GM19043 (cell line): ENCODE data around the gene ARID5B.

Source experiments
- ATAC-seq: cut with Tn5 transposase; IDR thresholded peaks from one replicate; pipeline ENCODE4 v1.9.1; 2021; ENCODE audit warnings: low read depth; ENCODE audit not compliant: unreplicated experiment

The ARID5B gene

DNA sequence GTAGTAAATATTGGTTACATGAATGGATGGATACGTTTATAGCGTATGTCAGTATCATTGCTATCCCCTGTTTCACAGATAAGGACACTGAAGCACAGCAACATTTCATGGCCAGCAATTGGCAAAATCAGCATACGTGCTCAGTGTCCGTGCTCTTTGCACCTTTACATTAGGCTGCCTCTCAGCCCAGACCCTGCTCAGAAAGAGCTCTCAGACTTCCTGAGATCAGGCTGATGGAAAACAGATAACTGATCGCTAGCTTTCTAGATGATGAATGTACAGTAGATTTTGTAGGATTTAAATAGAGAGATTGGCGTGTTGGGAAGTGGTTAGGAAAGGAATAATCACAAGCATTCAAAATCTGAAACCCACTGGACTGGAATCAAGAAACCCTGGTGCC, 106.7 kb downstream of the ARID5B start:
- ATAC-seq: no peak

- no peak for ATAC-seq
Measured at GRCh38 chr10:62008946-62009345, 107.4 kb downstream of the ARID5B start.

DNA sequence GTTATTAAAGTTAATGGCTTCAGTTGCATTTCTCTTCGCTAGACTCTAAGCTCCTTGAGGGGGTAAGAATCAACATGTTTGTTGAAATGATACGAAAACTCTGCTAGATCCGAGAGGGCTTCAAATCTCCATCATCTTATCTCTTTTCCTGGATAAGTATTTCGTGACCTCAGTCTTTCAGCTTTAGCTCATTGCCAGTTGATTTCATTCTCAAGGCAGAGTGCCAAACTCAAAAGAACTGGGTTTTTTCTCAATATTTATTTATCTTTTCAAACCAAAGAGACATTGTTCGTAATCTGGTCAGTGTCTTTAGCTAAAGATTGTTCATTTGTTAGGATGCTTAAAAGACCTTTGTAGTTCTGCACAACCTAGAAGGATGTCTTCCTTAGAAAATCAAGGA, 108.9 kb downstream of the ARID5B start:
- ATAC-seq: no peak

DNA sequence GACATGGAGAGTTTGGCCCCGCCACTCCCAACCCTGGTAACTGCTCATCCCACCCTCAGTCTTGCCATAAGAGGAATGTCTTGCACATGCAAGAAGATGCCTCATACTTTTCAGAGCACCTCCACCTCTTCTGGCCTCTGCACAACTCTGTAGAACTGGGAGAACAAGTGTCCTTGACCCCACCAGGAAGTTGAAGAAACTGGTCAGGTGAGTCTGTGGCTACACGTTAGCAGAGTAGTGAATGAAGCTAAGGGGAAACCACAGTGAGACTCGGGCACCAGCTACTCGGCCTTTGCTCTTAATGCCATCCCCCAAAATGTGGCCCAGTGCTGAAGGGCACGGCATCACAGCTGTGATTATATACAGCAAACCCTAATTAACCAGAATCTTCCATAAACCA, 110.1 kb downstream of the ARID5B start:
- no peak for ATAC-seq

- ATAC-seq: no peak
Measured at GRCh38 chr10:62012318-62012717, 110.8 kb downstream of the ARID5B start.

DNA sequence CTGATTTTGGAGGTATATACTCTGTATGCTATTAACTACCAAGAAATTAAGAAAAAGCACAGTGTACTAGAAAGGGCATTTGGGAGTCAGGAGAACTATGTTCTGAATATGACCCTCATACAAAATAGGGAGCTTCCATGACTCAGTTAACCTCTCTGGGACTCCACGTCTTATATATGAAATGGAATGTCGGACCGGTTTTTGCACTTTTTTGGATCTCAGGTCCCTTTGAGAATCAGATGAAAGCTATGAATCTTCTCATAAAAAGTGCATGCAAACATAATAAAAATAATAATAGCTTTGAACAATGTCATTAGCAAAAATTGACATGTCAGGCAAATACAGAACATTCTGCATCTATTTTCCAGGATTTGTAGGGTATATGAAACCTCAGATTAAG, 113.0 kb downstream of the ARID5B start:
- ATAC-seq: no peak

GRCh38 chr10:62015994-62016393, 114.5 kb downstream of the ARID5B start:
- no peak for ATAC-seq

DNA sequence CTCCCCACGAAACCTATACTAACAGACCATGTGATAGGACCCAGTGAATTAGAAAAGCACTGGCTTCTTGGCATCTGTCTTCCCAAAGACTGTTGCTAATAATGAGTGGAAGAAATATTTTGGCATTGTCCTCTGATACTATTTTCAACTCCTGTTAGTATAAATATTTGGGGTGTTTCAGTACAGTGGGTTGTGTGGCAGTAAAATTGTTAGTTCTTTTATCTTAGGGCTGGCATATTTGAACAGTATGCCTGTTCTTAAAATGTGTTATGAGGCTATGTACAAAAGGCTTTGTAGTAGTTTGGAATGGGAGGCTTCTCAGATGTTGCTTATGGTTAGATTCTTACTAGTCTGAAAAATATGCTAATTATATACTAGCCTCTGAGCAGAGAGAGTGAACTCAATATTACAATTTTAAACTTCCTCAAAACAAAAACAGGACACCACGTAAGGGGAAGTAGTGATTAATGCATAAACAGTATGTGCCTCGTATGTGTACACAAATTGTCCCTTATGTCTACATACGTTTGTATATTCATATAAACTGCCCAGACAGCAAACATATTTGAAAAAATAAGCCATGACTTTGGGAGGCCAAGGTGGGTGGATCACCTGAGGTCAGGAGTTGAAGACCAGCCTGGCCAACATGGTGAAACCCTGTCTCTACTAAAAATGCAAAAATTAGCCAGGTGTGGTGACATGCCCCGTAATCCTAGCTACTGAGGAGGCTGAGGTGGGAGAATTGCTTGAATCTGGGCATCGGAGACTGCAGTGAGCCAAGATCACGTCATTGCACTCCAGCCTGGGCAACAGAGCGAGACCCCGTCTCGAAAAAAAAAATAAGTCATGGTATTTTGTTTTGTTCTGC, 115.4 kb downstream of the ARID5B start:
- peak; percentile 58 for ATAC-seq

DNA sequence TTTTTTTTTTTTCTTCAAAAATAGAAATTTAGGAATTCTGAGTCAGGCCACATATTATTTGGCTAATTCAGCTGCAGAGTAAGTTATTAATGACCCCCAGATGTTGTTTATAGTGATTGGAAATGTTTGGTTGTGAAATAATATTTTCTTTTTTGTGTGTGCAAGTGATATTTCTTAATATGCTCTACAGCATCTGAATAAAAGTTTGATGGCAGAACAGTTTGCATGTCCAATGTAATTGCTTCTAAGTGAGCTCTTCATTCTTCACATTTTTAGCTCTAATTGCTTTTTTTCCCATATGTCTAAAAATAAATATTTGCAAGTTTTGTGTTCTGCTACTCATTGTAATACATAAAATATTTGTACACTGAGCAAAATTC, 116.0 kb downstream of the ARID5B start:
- no peak for ATAC-seq

- no peak for ATAC-seq
Measured at GRCh38 chr10:62018131-62018911, 116.8 kb downstream of the ARID5B start.

GRCh38 chr10:62019013-62019684, 117.7 kb downstream of the ARID5B start:
- ATAC-seq: no peak

DNA sequence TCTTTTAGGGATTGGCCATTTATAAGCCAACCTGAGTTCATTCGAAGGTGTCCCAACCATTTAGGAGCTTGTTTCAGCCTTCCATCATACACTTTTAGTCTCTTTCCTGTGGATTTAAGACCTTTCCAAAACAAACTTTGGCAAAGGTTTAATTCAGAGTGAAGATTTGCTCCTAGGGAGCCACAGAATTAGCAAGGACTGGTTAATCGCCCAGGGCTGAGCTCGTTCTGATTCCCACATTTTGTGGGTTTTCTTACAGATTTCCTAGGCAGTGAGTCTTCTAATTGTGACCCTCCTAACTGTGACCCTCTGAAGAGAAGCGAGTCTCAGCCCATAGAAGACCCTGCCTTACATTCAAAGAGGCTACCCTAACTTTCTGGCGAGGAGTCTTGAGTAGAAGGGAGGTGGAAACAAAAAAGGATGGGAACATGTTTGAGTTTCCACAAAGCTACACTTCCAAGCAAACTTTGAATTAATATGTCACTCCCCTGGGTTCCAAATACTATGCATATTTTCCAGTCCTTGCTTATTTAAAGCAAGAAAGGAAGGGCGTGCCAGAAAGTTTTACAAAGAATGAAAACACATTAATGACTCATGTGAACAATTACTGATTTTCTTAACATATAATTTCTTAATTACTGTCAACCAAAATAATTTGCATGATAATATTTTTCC, 118.3 kb downstream of the ARID5B start:
- no peak for ATAC-seq

GRCh38 chr10:62021128-62021665, 119.7 kb downstream of the ARID5B start:
- no peak for ATAC-seq

DNA sequence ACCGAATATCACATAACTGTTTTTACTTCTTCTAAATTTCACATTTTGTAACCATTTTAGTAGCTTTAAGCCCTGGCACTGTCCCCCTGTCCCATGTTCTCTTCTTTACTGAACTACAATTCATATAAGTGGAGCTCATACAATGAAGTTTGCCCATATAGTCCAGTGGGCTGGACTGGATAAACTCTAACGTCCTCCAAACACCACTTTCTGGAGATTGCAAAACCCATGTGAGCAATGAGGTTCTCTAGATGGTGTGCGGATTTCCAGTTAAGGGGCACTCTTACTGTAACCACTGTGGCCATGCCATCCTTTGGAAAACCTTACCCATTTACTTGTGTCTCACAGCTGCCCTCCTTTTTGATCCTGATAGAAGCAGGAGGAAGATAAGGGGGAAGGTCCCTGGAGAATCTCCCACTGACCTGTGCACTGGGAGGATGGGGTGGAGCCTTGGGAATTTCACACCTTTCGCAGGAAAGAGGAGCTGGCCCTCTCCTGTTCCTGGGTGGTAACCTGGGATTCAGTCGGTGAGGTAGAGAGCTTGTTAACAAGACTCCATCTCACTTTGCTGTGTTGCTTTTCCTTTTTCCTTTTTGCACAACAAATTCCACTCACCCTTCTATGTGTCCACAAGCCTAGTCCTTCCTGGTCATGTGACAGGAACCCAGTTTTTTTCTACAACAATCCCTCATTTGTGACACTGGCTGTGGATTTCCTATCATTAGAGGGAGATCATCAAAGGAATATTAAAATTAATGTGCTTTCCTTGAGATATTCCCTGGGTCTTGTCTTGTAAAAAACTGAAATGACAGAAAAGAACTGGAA, 120.7 kb downstream of the ARID5B start:
- no peak for ATAC-seq

DNA sequence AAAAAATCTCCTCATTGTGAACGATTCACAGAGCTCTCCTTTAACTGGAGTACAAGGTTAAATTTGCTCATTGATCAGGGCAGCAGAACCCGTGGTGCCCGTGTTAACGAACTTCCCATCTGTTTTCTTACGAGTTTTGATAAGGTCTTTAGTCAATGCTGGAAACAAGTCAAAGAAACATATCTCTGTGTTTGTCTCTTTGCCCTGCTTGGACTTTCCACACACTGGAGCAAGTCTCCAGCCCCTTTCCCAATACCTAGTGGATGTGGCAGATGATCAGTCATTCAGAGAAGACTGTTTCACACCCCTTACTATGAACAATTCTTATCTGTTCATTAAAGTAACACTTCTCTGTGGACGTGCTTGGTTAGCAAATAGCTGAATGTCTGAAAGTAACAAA, 121.3 kb downstream of the ARID5B start:
- no peak for ATAC-seq

DNA sequence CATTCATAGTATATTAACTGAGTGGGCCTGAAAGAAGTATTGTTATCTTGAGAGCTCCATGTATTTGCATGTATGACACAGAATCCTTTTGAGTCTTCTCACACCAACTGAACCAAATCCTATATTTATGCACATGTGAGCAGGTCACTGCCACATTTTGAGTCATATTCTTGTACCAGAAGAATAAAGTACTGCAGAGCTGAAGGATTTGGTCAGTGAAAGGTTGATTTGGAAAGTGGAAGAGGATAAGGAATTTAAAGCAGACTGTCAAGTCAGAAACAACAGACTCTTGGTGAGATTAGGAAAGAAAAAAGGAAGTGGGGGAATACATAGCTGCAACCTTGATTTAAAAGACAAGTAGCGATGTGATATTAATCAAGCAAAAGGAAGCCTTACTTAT, 121.8 kb downstream of the ARID5B start:
- no peak for ATAC-seq

DNA sequence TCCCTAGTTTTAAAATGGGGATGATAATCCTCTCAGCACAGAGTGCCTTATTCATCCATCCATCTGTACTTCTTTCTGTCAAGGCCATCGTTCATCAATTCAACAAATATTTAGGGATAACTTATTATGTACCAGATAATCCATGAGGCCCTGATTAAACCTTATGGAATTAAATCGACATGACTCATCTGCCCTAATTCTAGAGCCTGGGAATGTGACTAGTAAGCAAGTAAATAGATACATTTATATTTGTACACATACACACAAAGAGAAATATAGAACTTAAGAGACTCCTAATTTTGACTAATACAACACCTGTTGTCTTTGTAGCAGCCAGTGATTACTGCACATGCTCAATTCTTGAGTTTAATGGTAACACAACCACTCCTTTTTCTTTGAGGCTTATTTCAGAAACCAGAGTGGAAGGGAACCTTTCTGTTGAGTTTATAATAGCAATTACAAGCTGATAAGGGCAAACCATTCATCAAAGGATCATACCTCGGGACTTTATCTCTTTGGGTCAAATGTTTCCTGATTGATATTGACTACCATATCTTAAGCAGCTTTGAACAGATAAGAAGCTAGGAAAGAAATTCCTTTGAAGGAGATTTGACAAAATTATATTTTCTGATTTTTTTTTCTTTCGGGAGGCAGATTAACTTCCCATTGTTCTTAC, 122.7 kb downstream of the ARID5B start:
- ATAC-seq: no peak

GRCh38 chr10:62025134-62025794, 123.8 kb downstream of the ARID5B start:
- no peak for ATAC-seq
